Measurements from ENCODE around the gene IL3RA. TPM values are rescaled to one million over a fixed set of nuclear protein-coding genes. Genes with fewer than 3 reads are reported as not detected.

The IL3RA gene
- total and polyA plus RNA-seq, 12 donors, result 4.5 to 20.8 (median 5.3) TPM

GRCh38 chrX:1389993-1390285 is 53.4 kb downstream of the IL3RA start:
- no peak overlapping the region for H3K27ac ChIP-seq
- ATAC-seq (no peak), DNase-seq (no peak)
- H3K9me3 ChIP-seq, result no peaks in the 10 kb centered on the region
- 79 to 83% methylated on average over 10 of the region's 10 CpGs for WGBS, 2 donors
- peaks cover 18 to 61% (median 42%) of the 10 kb centered on the region in 9 donors for H3K4me1 ChIP-seq
- no peak for TF ChIP-seq CTCF (IDR thresholded peaks at IDR 0.05)
- peak overlapping the region in 5 of 10 donors; percentile 85 to 100 (median 97) for H3K4me3 ChIP-seq
- H3K27me3 ChIP-seq, result no peaks in the 10 kb centered on the region
- intact Hi-C loops (cut with DNase I), result loop anchor here in 6 of 10 donors (5.0 to 10.0 kb wide), 4 partner anchors 55 to 205 kb away; partner anchors contain the start of genes ASMTL (in 4 of the 6) and AKAP17A (in 3 of the 6)
- H3K36me3 ChIP-seq, result peaks cover 5 to 64% (median 47%) of the 10 kb centered on the region in 9 donors

DNA sequence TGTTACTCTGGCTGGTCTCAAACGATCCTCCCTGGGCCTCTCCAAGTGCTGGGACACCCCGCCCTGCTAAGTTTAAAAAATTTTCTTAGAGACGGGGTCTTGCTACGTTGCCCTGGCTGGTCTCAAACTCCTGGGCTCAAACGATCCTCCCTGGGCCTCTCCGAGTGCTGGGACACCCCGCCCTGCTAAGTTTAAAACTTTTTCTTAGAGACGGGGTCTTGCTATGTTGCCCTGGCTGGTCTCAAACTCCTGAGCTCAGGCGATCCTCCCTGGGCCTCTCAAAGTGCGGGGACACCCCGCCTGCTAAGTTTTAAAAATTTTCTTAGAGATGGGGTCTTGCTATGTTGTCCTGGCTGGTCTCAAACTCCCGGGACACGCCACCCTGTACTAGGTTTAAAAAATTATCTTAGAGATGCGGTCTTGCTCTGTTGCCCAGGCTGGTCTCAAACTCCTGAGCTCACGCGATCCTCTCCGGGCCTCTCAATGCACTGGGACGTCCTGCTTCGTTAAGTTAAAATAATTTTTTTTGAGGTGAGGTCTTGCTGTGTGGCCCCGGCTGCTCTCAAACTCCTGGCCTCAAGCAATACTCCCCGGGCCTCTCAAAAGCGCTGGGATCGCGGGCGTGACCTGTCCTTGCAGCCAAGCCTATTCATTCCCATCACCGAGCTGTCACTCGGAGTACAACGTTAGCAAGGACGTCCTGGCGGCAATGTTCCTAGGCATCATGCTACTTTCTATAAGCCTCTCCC is 54.2 kb downstream of the IL3RA start:
- H3K4me3 ChIP-seq, result peak overlapping the region; percentile 75 to 100 (median 97)
- no peak for ATAC-seq
- no peak for DNase-seq
- WGBS, 2 donors, result 41 to 43% methylated on average over 30 of the region's 30 CpGs
- H3K4me1 ChIP-seq, result peaks cover 18 to 65% (median 42%) of the 10 kb centered on the region in 9 donors
- no peaks in the 10 kb centered on the region for H3K9me3 ChIP-seq
- H3K27ac ChIP-seq, result peak overlapping the region in 9 of 10 donors; percentile 98 to 100 (median 99)
- intact Hi-C loops (cut with DNase I), result loop anchor here in 6 of 10 donors (5.0 to 10.0 kb wide), 4 partner anchors 54 to 204 kb away; partner anchors contain the start of genes ASMTL (in 4 of the 6) and AKAP17A (in 3 of the 6)
- no peak for TF ChIP-seq CTCF (IDR thresholded peaks at IDR 0.05)
- H3K36me3 ChIP-seq, result peaks cover 4 to 55% (median 40%) of the 10 kb centered on the region in 9 donors
- no peaks in the 10 kb centered on the region for H3K27me3 ChIP-seq

DNA sequence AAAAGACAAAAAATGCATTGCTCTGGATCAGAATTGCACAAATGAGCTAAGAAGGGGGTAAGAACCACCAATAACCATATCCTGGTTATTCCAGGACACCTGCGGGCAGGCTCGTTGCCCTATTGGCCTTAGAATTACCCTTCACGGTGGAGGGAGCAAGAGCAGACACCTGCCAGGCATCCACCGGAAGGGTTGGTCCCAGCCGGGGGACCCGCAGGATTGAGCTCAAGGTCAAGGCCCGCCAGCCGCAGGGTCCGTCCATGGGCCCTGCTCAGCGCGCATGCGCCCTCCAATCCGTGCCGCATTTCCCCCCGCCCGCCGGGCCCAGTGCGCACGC is 54.8 kb downstream of the IL3RA start:
- Histone ChIP-seq H3K9me3 (no peaks in the 10 kb centered on the region), H3K27me3 (no peaks in the 10 kb centered on the region), H3K36me3 (peaks cover 0 to 50% (median 35%) of the 10 kb centered on the region in 9 donors), H3K27ac (peak overlapping the region; percentile 86 to 100 (median 99)), H3K4me3 (peak overlapping the region; percentile 75 to 100 (median 97)), H3K4me1 (peaks cover 18 to 65% (median 42%) of the 10 kb centered on the region in 9 donors)
- ATAC-seq, result peak in 5 of 8 donors; percentile 65 to 77 (median 66)
- WGBS, 2 donors, result 0% methylated on average over 19 of the region's 19 CpGs
- intact Hi-C loops (cut with DNase I), result loop anchor here in 6 of 10 donors (5.0 to 10.0 kb wide), 4 partner anchors 53 to 203 kb away; partner anchors contain the start of genes ASMTL (in 4 of the 6) and AKAP17A (in 3 of the 6)
- TF ChIP-seq CTCF (IDR thresholded peaks at IDR 0.05), result no peak
- peak in 1 of 2 donors; percentile 95 for DNase-seq

DNA sequence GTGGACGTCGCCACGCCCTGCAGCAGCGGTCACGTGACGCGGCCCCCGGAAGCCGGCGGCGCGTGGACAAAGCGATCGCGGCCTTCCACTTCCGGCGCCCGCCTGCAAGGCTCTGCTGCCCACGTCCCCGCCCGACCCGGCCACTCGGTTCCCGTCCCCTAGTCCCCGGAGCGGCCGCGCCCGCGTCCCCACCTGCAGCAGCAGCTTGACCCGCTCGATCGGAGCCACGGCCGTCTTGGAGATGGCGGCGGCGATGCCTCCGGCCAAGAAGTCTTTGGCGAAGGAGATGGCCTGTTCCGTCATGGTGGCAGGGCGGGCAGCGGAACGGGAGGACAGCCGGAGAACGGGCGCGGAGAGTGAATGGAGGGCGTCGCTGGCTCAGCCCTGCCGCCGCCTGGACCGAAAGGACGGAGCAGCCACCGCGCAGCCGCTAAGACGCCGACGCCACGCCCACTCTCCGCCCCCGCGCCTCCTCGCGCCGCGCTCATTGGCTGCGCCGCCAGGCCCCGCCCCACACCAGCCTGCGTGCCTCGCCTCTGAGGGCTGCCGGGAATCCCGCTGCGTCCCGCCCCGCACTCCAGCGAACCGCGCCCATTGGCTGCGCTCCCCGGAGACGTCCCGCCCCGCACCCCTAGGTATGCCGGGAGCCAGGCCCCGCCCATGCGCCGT is 55.3 kb downstream of the IL3RA start, which contains the start of gene SLC25A6:
SLC25A6 (minus strand) TSS at position 407 of the 669 bp plus-strand sequence; CDS start at position 303, 104 bp downstream.
- H3K27me3 ChIP-seq, result no peaks in the 10 kb centered on the region
- peak within 1 kb of the TSS; percentile 75 to 100 (median 97) for H3K4me3 ChIP-seq
- intact Hi-C loops (cut with DNase I), result loop anchor here in 7 of 10 donors (2.0 to 10.0 kb wide), 5 partner anchors 53 to 203 kb away; partner anchors contain the start of genes ASMTL (in 5 of the 7) and AKAP17A (in 3 of the 7)
- H3K9me3 ChIP-seq, result no peaks in the 10 kb centered on the region
- peak; percentile 99 to 100 for DNase-seq
- peaks cover 0 to 50% (median 30%) of the 10 kb centered on the region in 9 donors for H3K36me3 ChIP-seq
- peak in 5 of 9 donors; percentile 20 to 42 (median 28) for TF ChIP-seq CTCF (IDR thresholded peaks at IDR 0.05)
- peaks cover 18 to 65% (median 42%) of the 10 kb centered on the region in 9 donors for H3K4me1 ChIP-seq
- H3K27ac ChIP-seq, result peak within 1 kb of the TSS; percentile 86 to 100 (median 99)
- WGBS, 2 donors, result 0 to 1% methylated on average over 71 to 90 of the region's 90 CpGs
- ATAC-seq, result peak; percentile 93 to 97 (median 96)
